ENCODE results near the gene DEPP1.

The DEPP1 gene

GRCh38 chr10:44930904-44931620 is 47.5 kb downstream of the DEPP1 start:
- no peak for DNase-seq

DNA sequence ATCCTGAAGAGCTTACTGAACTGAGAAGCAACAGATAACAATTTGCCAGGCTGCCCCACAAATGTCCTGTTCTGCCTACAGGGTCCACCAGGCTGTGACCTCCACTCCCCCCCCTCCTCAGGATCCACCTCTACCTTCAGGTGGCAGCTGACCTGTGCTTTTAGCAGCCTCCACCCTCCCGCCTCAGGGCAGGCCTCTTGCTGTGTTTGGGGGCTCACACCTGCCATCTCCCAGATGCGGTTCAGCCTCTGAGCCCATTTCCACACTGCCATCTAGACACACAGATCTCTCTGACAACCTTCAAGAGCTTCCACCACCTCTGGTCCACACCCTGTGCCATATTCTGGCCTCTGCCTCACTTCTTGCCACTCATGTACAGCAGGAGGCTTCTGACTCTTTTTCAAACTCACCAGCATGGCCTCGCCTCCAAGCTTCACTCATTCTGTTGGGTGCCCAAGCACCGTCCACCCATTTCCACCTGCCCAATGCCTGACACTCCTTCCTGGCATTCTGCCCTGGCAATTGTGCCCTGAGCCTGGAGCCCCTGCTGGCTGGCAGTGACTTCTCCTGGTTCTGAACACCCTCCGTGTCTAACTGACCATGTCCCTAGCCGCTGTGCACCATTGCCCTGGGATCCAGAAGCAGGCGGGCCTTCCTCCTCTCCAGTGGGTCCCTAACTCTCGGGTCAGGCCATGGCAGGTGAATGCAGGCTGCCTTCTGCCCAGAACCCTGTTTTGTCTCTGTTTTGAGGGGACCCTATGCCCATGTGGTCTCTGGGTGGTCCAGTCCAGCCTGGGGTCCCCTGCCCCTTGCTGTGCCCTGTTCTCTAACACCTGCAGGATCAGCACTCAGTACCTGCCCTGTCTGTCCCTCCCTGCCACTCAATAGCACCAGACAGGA is 49.0 kb downstream of the DEPP1 start:
- DNase-seq = no peak

GRCh38 chr10:44928462-44928861 is 50.1 kb downstream of the DEPP1 start:
- no peak for DNase-seq

- no peak for DNase-seq
Observed at GRCh38 chr10:44927352-44927751, 51.3 kb downstream of the DEPP1 start.

DNA sequence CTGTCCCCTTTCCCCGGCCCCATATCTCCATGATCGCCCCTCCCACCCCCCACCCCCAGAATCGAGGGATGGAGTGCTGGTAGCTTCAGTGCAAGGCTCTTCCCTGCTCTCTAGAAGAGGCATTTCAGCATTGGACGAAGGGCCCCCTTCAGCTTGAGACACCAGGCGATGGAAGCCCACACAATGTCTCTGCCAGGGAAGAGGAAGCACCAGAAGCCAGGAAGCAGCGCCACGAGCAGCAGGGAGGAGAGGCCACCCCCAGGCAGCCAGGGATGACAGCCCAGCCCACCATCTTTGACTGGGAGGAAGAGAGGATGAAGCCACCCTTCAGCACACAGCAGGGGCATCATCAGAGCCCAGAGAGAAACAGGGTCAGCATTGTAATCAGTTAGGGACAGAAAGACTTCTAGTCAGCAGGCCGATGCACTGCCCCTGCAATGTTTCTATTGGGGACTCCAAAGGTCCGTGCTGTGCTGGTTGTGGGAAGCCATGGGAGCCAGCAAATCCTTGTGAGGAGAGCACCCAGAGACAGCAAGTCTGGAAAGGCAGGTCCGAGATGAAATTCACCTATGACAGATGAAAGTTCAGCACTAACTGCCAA is 51.8 kb downstream of the DEPP1 start:
- no peak for DNase-seq

Measured in stimulated activated CD4-positive, alpha-beta T cell treated with anti-CD3 and anti-CD28 coated beads, Interleukin-15, amount 100 ng/mL, for 24 hours (primary cell).